SK-N-DZ (cell line): ENCODE data around the gene C1orf53.

Source experiments
- DNase-seq: peaks from one replicate; pipeline ENCODE4 v3.0.0-alpha.2; 2015; ENCODE audit warnings: low spot score

The C1orf53 gene

DNA sequence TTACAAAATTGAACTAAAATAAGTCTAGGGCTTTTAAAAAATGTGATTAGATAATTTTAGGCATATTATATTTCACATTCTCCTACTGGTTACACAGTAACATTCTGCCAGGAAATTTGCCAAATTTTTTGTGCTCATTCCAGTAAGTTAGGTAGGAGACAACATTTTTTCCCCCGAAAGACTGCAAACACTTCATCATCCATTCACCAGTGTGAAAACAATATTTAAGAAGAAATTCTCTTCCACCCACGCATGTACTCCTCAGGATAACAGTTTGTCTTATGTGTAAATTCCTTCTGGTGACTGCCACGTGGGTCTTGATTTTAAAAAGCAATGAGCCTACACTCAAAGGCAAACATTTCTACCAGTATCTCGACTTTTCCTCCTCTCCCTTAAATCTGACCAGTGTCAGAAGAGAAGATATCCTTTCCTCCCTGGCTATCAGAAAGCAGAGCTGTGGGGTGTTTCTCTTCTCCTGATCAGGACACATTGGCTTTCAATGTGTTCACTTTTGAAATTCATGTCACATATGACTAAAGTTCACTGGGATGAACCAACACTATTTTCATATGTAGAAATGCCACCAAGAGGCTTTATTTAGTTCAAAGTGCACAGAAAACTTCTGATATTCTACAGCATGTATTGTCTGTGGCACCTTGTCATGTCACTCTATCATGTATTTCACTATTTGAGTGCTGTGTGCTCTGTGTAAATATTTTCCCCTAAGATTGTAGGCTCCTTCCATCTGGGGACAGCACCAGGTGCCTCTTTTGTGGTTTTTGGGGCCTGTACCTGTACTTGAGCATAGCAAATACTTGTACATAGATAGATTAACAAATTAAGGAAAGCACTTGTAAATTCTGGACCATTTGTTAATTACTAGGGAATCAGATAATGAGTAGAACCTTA is 53.3 kb downstream of the C1orf53 start:
- no peak for DNase-seq
